ENCODE data around the gene TSHZ1.

- TF ChIP-seq CTCF (IDR thresholded peaks at IDR 0.05) (no peak), POLR2A (IDR thresholded peaks at IDR 0.05; ENCODE audit: low read depth) (no peak)
Observed at GRCh38 chr18:75218065-75218923, 7.7 kb downstream of the TSHZ1 start.
